EH (cell line): ENCODE measurements around the gene FBRSL1.

Experiments used
- DNase-seq: peaks from one replicate; pipeline ENCODE4 v3.0.0-alpha.2; 2015; ENCODE audit warnings: low read depth

The FBRSL1 gene

DNA sequence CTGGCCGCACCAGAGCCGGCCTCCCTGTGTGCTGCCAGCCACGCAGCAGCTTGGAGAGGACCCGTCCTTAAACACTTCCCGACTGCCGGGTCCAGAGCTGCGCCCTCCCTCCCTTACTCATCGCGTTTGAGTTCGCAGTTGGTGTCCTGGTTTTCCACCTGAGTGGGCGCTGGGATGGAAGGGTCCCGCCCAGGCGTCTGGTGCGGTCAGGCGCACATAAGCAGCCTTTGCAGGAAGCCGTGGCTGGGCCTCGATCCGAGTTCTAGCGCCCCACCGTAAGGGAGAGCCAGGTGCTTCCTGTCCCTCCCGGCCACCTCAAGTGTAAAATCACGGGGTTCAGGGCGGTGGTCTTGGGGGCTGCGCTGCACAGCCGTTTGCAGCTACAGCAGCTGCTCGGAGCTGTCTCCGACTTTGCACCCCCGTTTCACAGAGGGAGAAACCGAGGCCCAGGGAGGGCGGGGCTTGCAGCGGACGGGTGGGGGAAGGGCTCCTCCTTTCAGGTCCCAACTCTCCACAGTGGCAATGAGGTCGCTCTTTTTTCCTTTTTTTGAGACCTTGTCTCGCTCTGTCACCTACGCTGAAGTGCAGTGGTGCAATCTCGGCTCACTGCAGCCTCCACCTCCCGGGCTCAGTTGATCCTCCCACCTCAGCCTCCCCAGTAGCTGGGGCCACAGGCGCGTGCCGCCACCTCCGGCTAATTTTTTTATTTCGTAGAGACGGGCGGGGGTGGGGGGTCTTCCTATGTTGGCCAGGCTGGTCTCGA, 69.1 kb downstream of the FBRSL1 start:
- DNase-seq, result no peak

DNA sequence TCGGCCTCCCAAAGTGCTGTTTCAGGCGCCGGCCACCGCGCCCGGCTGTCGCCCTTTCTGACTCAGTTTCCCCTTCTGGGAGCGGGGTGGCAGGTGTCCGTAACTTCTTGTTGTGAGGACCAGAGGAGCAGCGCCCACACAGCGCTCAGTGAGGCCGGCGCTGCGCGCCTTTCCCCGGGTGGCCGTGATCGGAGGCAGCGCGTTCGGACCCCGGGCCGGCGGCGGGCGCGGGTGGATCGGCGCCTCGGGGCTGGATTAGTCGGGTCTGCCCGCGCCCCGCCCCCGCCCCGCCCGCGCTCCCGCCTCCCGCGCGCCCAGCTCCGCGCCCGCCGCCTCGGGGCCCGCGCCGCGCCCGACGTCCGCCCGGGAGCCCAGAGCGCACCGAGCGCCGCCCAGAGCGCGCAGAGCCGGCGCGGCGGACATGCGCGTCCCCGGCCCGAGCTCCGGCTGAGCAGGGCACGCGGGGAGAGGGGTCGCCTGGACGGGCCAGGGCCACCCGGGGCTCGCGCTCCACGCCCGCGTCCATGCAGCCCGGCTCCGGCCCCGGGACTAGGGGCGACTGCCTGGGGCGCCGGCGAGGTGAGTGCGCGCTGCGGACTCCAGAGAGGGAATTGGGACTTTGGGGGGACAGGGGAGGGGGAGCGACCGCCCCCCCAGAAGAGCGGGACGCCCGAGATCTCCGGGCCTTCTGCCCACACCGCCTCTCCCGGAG, 69.9 kb downstream of the FBRSL1 start:
- peak; percentile 60 for DNase-seq

DNA sequence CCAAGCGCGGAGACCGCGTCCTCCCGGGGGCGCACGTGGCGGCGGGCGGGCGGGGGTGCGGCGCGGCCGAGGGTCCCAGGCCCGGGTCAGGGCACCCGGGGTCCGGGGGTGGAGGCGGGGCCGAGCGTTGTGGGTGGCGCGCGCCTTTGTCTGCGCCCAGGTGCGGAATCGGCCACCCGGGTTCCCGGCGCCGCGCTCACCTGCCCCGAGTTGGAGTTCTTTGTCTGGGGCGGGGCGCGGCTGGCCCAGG, 70.3 kb downstream of the FBRSL1 start:
- no peak for DNase-seq

DNA sequence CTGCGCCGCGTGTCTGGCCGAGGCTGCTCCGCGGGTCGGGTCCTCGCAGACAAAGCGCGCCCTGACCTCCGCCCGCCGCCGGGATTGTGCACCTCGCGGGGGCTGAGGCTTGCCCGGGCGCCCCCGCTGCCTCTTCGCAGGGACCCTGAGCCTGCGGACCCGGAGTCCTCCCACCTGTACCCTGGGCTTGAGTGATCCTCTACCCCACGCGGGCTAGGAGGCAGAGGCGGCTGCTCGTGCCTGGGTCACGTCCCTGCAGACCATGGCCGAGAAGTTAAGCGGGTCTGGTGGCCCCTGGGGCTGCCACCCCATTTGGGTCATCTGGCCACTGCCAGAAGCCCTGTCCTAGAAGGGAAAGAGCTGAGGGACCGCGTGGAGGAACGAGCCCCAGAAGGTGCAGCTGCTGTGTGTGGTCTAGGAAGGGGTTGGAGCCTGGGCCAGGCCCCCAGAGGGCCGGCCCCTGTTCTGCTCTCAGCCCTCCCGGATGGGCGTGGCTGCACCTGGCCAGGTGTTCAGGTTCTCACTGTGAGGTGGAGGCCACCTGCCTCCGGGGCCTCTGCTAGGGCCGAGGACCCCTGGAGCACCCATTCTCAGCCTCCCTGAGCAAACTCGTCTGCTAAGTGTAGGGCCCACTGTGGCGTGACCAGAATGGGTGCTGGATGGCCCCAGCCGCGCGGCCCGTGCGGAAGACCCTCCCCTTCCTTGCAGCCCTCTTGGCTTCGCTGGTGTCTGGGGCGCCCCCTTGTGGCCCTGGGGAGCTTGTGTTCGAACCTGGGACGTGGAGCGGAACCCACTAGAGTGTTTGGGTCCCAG, 70.9 kb downstream of the FBRSL1 start:
- peak; percentile 60 for DNase-seq
